Uterus (tissue), 4 donors: ENCODE measurements around the gene LRRC63. TPM values are rescaled to one million over a fixed set of nuclear protein-coding genes. Genes with fewer than 3 reads are reported as not detected.

ENCODE experiments used
- DNase-seq, 2 donors: peaks; one replicate each; pipeline ENCODE4 v3.0.0-alpha.2; 2019 to 2020
- H3K27ac ChIP-seq, 2 donors: fragments of 200-600 bp; sonication (generic); 1 replicate in 1 of 2; 2 replicates in 1 of 2; pipeline ENCODE4 v1.5.1; 2016 to 2018
- H3K27me3 ChIP-seq, 2 donors: fragments of 200-600 bp; sonication (generic); one replicate each; pipeline ENCODE4 v1.5.1; 2018 to 2019; ENCODE audit warnings: control low read depth in 1 of 2
- H3K36me3 ChIP-seq, 2 donors: fragments of 200-600 bp; sonication (generic); one replicate each; pipeline ENCODE4 v1.5.1; 2019; ENCODE audit warnings: control low read depth in 1 of 2
- H3K4me1 ChIP-seq, 2 donors: fragments of 200-600 bp; sonication (generic); one replicate each; pipeline ENCODE4 v1.5.1; 2018 to 2019; ENCODE audit warnings: control low read depth in 1 of 2
- H3K4me3 ChIP-seq, 2 donors: fragments of 200-600 bp; sonication (generic); 1 replicate in 1 of 2; 2 replicates in 1 of 2; pipeline ENCODE4 v1.5.1; 2018 to 2019; ENCODE audit warnings: mild to moderate bottlenecking in 1 of 2
- H3K9me3 ChIP-seq, 2 donors: fragments of 200-600 bp; sonication (generic); one replicate each; pipeline ENCODE4 v1.5.1; 2019; ENCODE audit warnings: control low read depth in 1 of 2
- CTCF ChIP-seq, 4 experiments: fragments of 200-600 bp in 2 of 4; fragments of 450-650 bp in 2 of 4; sonication (generic) in 2 of 4; IDR thresholded peaks; one replicate each; pipeline ENCODE4 v1.5.1; 2016 to 2019; ENCODE audit warnings: antibody characterized with exemption in 4 of 4, mild to moderate bottlenecking in 2 of 4, moderate library complexity in 1 of 4
- POLR2A ChIP-seq, 2 donors: fragments of 450-650 bp; IDR thresholded peaks; one replicate each; pipeline ENCODE4 v1.6.1; 2016; ENCODE audit warnings: antibody characterized with exemption in 2 of 2, mild to moderate bottlenecking in 1 of 2, moderate library complexity in 1 of 2
- intact Hi-C: fragments of 100-400 bp; cut with DNase I; formaldehyde crosslinking; loops from one replicate; pipeline ENCODE4 v1.15.1; 2023; ENCODE audit warnings: low total_unique reads
- total RNA-seq, 4 donors: library from RNA; depleted of rRNA in 3 of 4; stranded (reverse); fragments of >200 nt in 3 of 4; gene quantifications; one replicate each; pipeline versions ENCODE4 v1.1.0 to v1.2.4, GENCODE V29; 2014 to 2023
- donor health status: DM: yes; HTN: yes; CAD: no.

Gene LRRC63
- total RNA-seq, 4 donors from 2014 or later, result 1.2 TPM; not detected in 3

GRCh38 chr13:46265292-46265691 lies 53.6 kb downstream of the LRRC63 start:
- no peak overlapping the region for H3K4me3 ChIP-seq
- DNase-seq, result no peak
- H3K27me3 ChIP-seq, result no peaks in the 10 kb centered on the region
- H3K27ac ChIP-seq, result no peak overlapping the region
- H3K4me1 ChIP-seq, result no peaks in the 10 kb centered on the region
- H3K36me3 ChIP-seq, result no peaks in the 10 kb centered on the region
- H3K9me3 ChIP-seq, result no peaks in the 10 kb centered on the region
- TF ChIP-seq CTCF (IDR thresholded peaks at IDR 0.05) (no peak), POLR2A (IDR thresholded peaks at IDR 0.05) (no peak)
- intact Hi-C loops, result no loop called here

- Histone ChIP-seq H3K9me3 (no peaks in the 10 kb centered on the region), H3K4me1 (no peaks in the 10 kb centered on the region), H3K27me3 (no peaks in the 10 kb centered on the region), H3K27ac (no peak overlapping the region), H3K36me3 (no peaks in the 10 kb centered on the region), H3K4me3 (no peak overlapping the region)
- intact Hi-C loops, result no loop called here
- TF ChIP-seq POLR2A (IDR thresholded peaks at IDR 0.05) (no peak), CTCF (IDR thresholded peaks at IDR 0.05) (no peak)
- DNase-seq, result no peak
These were observed 55.4 kb downstream of the LRRC63 start for GRCh38 chr13:46267166-46267565.

GRCh38 chr13:46270416-46270815 lies 58.7 kb downstream of the LRRC63 start:
- intact Hi-C loops, result no loop called here
- TF ChIP-seq CTCF (IDR thresholded peaks at IDR 0.05) (no peak), POLR2A (IDR thresholded peaks at IDR 0.05) (no peak)
- DNase-seq, result no peak
- no peaks in the 10 kb centered on the region for H3K27me3 ChIP-seq
- H3K9me3 ChIP-seq, result no peaks in the 10 kb centered on the region
- no peaks in the 10 kb centered on the region for H3K4me1 ChIP-seq
- H3K4me3 ChIP-seq, result no peak overlapping the region
- no peak overlapping the region for H3K27ac ChIP-seq
- no peaks in the 10 kb centered on the region for H3K36me3 ChIP-seq

GRCh38 chr13:46274094-46274698 lies 62.5 kb downstream of the LRRC63 start:
- H3K4me3 ChIP-seq, result no peak overlapping the region
- TF ChIP-seq POLR2A (IDR thresholded peaks at IDR 0.05) (no peak), CTCF (IDR thresholded peaks at IDR 0.05) (no peak)
- DNase-seq, result no peak
- no peaks in the 10 kb centered on the region for H3K4me1 ChIP-seq
- H3K27me3 ChIP-seq, result no peaks in the 10 kb centered on the region
- H3K9me3 ChIP-seq, result no peaks in the 10 kb centered on the region
- intact Hi-C loops, result no loop called here
- no peak overlapping the region for H3K27ac ChIP-seq
- no peaks in the 10 kb centered on the region for H3K36me3 ChIP-seq

GRCh38 chr13:46278474-46278873 lies 66.7 kb downstream of the LRRC63 start:
- Histone ChIP-seq H3K4me3 (no peak overlapping the region), H3K36me3 (no peaks in the 10 kb centered on the region), H3K4me1 (no peaks in the 10 kb centered on the region), H3K27me3 (no peaks in the 10 kb centered on the region), H3K27ac (no peak overlapping the region), H3K9me3 (no peaks in the 10 kb centered on the region)
- TF ChIP-seq CTCF (IDR thresholded peaks at IDR 0.05) (no peak), POLR2A (IDR thresholded peaks at IDR 0.05) (no peak)
- no peak for DNase-seq
- intact Hi-C loops, result no loop called here
